Endothelial cell of umbilical vein (primary cell): ENCODE results near the gene DDX42. TPM values are rescaled to one million over a fixed set of nuclear protein-coding genes. Genes with fewer than 3 reads are reported as not detected.

Source experiments
- BruUV-seq: library from RNA; stranded (reverse); fragments of 400-500 nt; replicated peaks from 2 replicates; lab custom pipeline; 2021; lab: Mats Ljungman, UMichigan
- CTCF ChIA-PET: fragments of 300-600, 350-600 bp; sonication (Branson Sonifier 250); formaldehyde crosslinking; loops from one replicate; lab custom pipeline; 2021; ENCODE audit warnings: antibody characterized with exemption, inconsistent platforms; lab: Charles Lee
- POLR2A ChIA-PET: fragments of 300-600, 350-600 bp; sonication (Branson Sonifier 250); formaldehyde crosslinking; loops from one replicate; lab custom pipeline; 2021; ENCODE audit warnings: antibody characterized with exemption, inconsistent platforms; lab: Charles Lee
- DNase-seq: peaks from one replicate; pipeline ENCODE4 v3.0.0-alpha.2; 2011; ENCODE audit warnings: low read depth, low spot score
- FAIRE-seq: peaks from 2 replicates; lab custom pipeline; 2011; peaks lifted over from hg19 to GRCh38; lab: Jason Lieb, UNC
- H2AFZ ChIP-seq: 2 replicates; pipeline ENCODE4 v1.6.0; 2012; ENCODE audit warnings: low read depth, low read length, control low read depth, inconsistent platforms
- H3K27ac ChIP-seq: 2 replicates; pipeline ENCODE4 v1.5.1; 2011; ENCODE audit warnings: low read depth, mild to moderate bottlenecking, control low read depth, low read length, moderate library complexity; ENCODE audit not compliant: insufficient read depth
- H3K27me3 ChIP-seq, 2 experiments: 2 replicates each; pipeline versions ENCODE4 v1.6.0 to v1.6.1; 2011; ENCODE audit warnings: low read length in 2 of 2, mixed read lengths in 1 of 2; ENCODE audit not compliant: control insufficient read depth in 2 of 2, insufficient read depth in 2 of 2
- H3K36me3 ChIP-seq, 2 experiments: 2 replicates in 1 of 2; 3 replicates in 1 of 2; pipeline ENCODE4 v1.5.1; 2011; ENCODE audit warnings: low read length in 2 of 2, mild to moderate bottlenecking in 1 of 2, moderate library complexity in 1 of 2; ENCODE audit not compliant: control insufficient read depth in 2 of 2, insufficient read depth in 2 of 2; ENCODE audit errors: extremely low read depth in 1 of 2
- H3K4me1 ChIP-seq: 3 replicates; pipeline ENCODE4 v1.5.1; 2011; ENCODE audit warnings: mild to moderate bottlenecking, low read length; ENCODE audit not compliant: control insufficient read depth, insufficient read depth; ENCODE audit errors: extremely low read depth
- H3K4me2 ChIP-seq: 2 replicates; pipeline ENCODE4 v1.6.1; 2011; ENCODE audit warnings: low read length, control low read depth, mixed read lengths; ENCODE audit not compliant: insufficient read depth
- H3K4me3 ChIP-seq, 3 experiments: fragments of 200-600 bp in 1 of 3; sonication (generic), shearing (Covaris generic) in 1 of 3; replicated peaks in 1 of 3; 2 replicates each; pipeline ENCODE4 v1.5.1; 2011 to 2016; ENCODE audit warnings: control low read depth in 3 of 3, low read length in 3 of 3, mild to moderate bottlenecking in 2 of 3, inconsistent platforms in 1 of 3, low read depth in 1 of 3, moderate library complexity in 1 of 3; ENCODE audit not compliant: insufficient read depth in 1 of 3
- H3K79me2 ChIP-seq: 2 replicates; pipeline ENCODE4 v1.6.0; 2012; ENCODE audit warnings: low read length, inconsistent platforms; ENCODE audit not compliant: control insufficient read depth, insufficient read depth
- H3K9ac ChIP-seq: replicated peaks from 2 replicates; pipeline ENCODE3; 2011; ENCODE audit warnings: low read length, control low read depth; ENCODE audit not compliant: insufficient read depth; ENCODE audit errors: extremely low read depth
- H3K9me1 ChIP-seq: replicated peaks from 3 replicates; pipeline ENCODE4 v1.6.0; 2011; ENCODE audit warnings: mild to moderate bottlenecking, low read length; ENCODE audit not compliant: control insufficient read depth, insufficient read depth; ENCODE audit errors: extremely low read depth
- H3K9me3 ChIP-seq: replicated peaks from 2 replicates; pipeline ENCODE4 v1.5.1; 2012; ENCODE audit warnings: low read length, inconsistent platforms; ENCODE audit not compliant: control insufficient read depth, insufficient read depth
- H4K20me1 ChIP-seq: replicated peaks from 2 replicates; pipeline ENCODE3; 2011; ENCODE audit warnings: mild to moderate bottlenecking, low read length; ENCODE audit not compliant: control insufficient read depth, insufficient read depth; ENCODE audit errors: extremely low read depth
- EZH2 ChIP-seq: IDR thresholded peaks from 2 replicates; pipeline ENCODE4 v1.6.1; 2012; ENCODE audit warnings: borderline replicate concordance, low read depth, mild to moderate bottlenecking, moderate library complexity, low read length, inconsistent platforms; ENCODE audit not compliant: severe bottlenecking
- FOS ChIP-seq: IDR thresholded peaks from 2 replicates; pipeline ENCODE4 v1.6.1; 2011; ENCODE audit warnings: mild to moderate bottlenecking, low read length, moderate library complexity, borderline replicate concordance; ENCODE audit not compliant: insufficient read depth
- GATA2 ChIP-seq: IDR thresholded peaks from 2 replicates; pipeline ENCODE4 v1.7.0; 2011; ENCODE audit warnings: low read depth, mild to moderate bottlenecking, moderate library complexity, mixed read lengths, low read length; ENCODE audit not compliant: insufficient read length, insufficient read depth
- JUN ChIP-seq: IDR thresholded peaks from 2 replicates; pipeline ENCODE4 v1.6.1; 2011; ENCODE audit warnings: borderline replicate concordance, low read depth; ENCODE audit not compliant: insufficient read length, insufficient read depth
- MYC ChIP-seq: IDR thresholded peaks from one replicate; pipeline ENCODE4 v1.6.1; 2011; ENCODE audit warnings: mild to moderate bottlenecking, low read depth, low read length
- POLR2A ChIP-seq: IDR thresholded peaks from 2 replicates; pipeline ENCODE4 v1.6.1; 2012; ENCODE audit warnings: low read depth, mild to moderate bottlenecking, control low read depth, low read length
- POLR2AphosphoS5 ChIP-seq: IDR thresholded peaks from 2 replicates; pipeline ENCODE4 v1.6.1; 2012; ENCODE audit warnings: low read depth, mild to moderate bottlenecking, control low read depth, low read length, moderate library complexity; ENCODE audit not compliant: insufficient read depth
- dilution Hi-C: fragments of 300-500 bp; cut with MboI; formaldehyde crosslinking; loops from one replicate; pipeline ENCODE4 v1.15.0; 2019; ENCODE audit warnings: low sequenced_read_pairs; ENCODE audit not compliant: extremely low pct_ligation_motif_present
- intact Hi-C: fragments of 100-400 bp; cut with micrococcal nuclease; formaldehyde crosslinking; loops from one replicate; pipeline ENCODE4 v1.10.0; 2022
- polyA plus RNA-seq, 4 experiments: library from polyadenylated mRNA; depleted of rRNA in 3 of 4; stranded (reverse) in 3 of 4; unstranded in 1 of 4; fragments of >200 nt; gene quantifications; 2 replicates each; pipeline versions ENCODE4 v1.2.1 to v1.2.3, GENCODE V29; 2011 to 2012; ENCODE audit warnings: missing spikeins in 1 of 4
- total RNA-seq: library from RNA; stranded (reverse); gene quantifications from 2 replicates; pipeline ENCODE4 v1.2.3, GENCODE V29; 2021
- TF ChIP-seq, protein P1 (sequence below): IDR thresholded peaks from 2 replicates; pipeline ENCODE4 v1.6.1; 2011; ENCODE audit not compliant: insufficient read depth, insufficient read length
- TF ChIP-seq, protein P2 (sequence below), 2 donors: IDR thresholded peaks; 1 replicate in 1 of 2; 2 replicates in 1 of 2; pipeline ENCODE4 v1.5.1; 2011; ENCODE audit warnings: low read length in 2 of 2, mild to moderate bottlenecking in 2 of 2, moderate library complexity in 2 of 2, control low read depth in 1 of 2, inconsistent platforms in 1 of 2, low read depth in 1 of 2; ENCODE audit not compliant: insufficient read depth in 1 of 2; ENCODE audit errors: extremely low read depth in 1 of 2

The DDX42 gene
- total and polyA plus RNA-seq, 2 donors (not counting 3 experiments of a cell fraction or from before 2014, with no cell fraction given) = 48.1 to 124 TPM

DNA sequence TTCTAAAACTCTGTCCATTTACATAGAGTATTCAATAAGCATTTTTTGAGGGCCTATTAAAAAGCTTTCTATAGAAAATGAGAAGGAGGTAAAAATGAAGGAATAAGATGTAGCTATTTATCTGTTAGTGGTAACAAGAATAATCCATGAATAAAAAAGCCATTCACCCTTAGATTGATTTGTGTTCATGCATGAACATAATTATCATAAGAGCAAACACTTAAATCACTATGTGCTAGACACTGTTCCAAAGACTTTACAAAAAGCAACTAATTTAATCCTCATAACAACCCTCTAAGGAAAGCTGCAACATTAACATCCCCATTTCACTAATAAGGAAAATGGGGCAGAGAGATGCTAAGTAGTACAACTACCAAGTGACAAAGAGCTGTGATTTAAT lies 7.2 kb upstream of the DDX42 start:
- Histone ChIP-seq H2AFZ (no peak overlapping the region), H3K27ac (no peak overlapping the region), H3K4me1 (peaks cover 8% of the 10 kb centered on the region), H4K20me1 (peaks cover 4% of the 10 kb centered on the region), H3K9me3 (no peaks in the 10 kb centered on the region), H3K79me2 (peaks cover 64% of the 10 kb centered on the region), H3K9me1 (no peaks in the 10 kb centered on the region), H3K36me3 (peaks cover 2 to 13% of the 10 kb centered on the region in 2 experiments), H3K4me3 (no peak overlapping the region), H3K27me3 (no peaks in the 10 kb centered on the region), H3K4me2 (no peak overlapping the region), H3K9ac (no peak overlapping the region)
- POLR2A ChIA-PET = no interaction called here
- CTCF ChIA-PET = interaction anchor here (0.9 to 1.0 kb wide), 2 partner anchors 8 to 24 kb away, joined by 3 read pairs; no protein-coding TSS in a partner anchor
- no TSS peak for BruUV-seq
- FAIRE-seq (no peak), DNase-seq (no peak)
- intact Hi-C loops (no loop called here), dilution Hi-C loops (no loop called here)
- no peak for TF ChIP-seq EZH2
- TF ChIP-seq MYC = no peak
- no peak for TF ChIP-seq JUN
- TF ChIP-seq, protein P1, sequence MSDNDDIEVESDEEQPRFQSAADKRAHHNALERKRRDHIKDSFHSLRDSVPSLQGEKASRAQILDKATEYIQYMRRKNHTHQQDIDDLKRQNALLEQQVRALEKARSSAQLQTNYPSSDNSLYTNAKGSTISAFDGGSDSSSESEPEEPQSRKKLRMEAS = no peak
- TF ChIP-seq FOS = no peak
- no peak for TF ChIP-seq GATA2
- TF ChIP-seq POLR2A = no peak
- no peak for TF ChIP-seq POLR2AphosphoS5
- TF ChIP-seq, protein P2, sequence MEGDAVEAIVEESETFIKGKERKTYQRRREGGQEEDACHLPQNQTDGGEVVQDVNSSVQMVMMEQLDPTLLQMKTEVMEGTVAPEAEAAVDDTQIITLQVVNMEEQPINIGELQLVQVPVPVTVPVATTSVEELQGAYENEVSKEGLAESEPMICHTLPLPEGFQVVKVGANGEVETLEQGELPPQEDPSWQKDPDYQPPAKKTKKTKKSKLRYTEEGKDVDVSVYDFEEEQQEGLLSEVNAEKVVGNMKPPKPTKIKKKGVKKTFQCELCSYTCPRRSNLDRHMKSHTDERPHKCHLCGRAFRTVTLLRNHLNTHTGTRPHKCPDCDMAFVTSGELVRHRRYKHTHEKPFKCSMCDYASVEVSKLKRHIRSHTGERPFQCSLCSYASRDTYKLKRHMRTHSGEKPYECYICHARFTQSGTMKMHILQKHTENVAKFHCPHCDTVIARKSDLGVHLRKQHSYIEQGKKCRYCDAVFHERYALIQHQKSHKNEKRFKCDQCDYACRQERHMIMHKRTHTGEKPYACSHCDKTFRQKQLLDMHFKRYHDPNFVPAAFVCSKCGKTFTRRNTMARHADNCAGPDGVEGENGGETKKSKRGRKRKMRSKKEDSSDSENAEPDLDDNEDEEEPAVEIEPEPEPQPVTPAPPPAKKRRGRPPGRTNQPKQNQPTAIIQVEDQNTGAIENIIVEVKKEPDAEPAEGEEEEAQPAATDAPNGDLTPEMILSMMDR (IDR thresholded peaks at IDR 0.05; ENCODE audit: extremely low read depth in 1 of 2, insufficient read depth in 1 of 2, low read depth in 1 of 2, low read length in 2 of 2) = no peak
